GM12878 (cell line): ENCODE data around the gene GGT1. TPM values are rescaled to one million over a fixed set of nuclear protein-coding genes. Genes with fewer than 3 reads are reported as not detected.

Experiments
- ATAC-seq: fragments of 200-7000 bp; cut with Tn5 transposase; 3 replicates; pipeline ENCODE4 v1.9.1; 2020; ENCODE audit warnings: mild to moderate bottlenecking, moderate library complexity
- BruUV-seq: library from RNA; stranded (reverse); fragments of 400-500 nt; replicated peaks from 2 replicates; lab custom pipeline; 2021; lab: Mats Ljungman, UMichigan
- CTCF ChIA-PET: fragments of 300-600 bp; sonication (Branson Sonifier 250); formaldehyde crosslinking; extraction: SDS; loops from one replicate; lab custom pipeline; 2021; ENCODE audit warnings: inconsistent platforms; lab: Yijun Ruan, JAX
- POLR2A ChIA-PET: fragments of 350-600 bp; formaldehyde crosslinking; extraction: SDS; loops from one replicate; lab custom pipeline; 2021; ENCODE audit warnings: inconsistent platforms; lab: Charles Lee
- RAD21 ChIA-PET: fragments of 300-600 bp; sonication (Branson Sonifier 250); formaldehyde crosslinking; loops from one replicate; lab custom pipeline; 2023; ENCODE audit warnings: antibody characterized with exemption; ENCODE audit not compliant: unreplicated experiment; lab: Charles Lee
- SMC1A ChIA-PET: fragments of 300-600 bp; sonication (Branson Sonifier 250); formaldehyde crosslinking; loops from one replicate; lab custom pipeline; 2023; ENCODE audit not compliant: unreplicated experiment, uncharacterized antibody; lab: Charles Lee
- DNase-seq: peaks from one replicate; pipeline ENCODE4 v3.0.0-alpha.2; 2011; ENCODE audit warnings: low read depth, low spot score
- FAIRE-seq: peaks from 3 replicates; lab custom pipeline; 2011; peaks lifted over from hg19 to GRCh38; lab: Jason Lieb, UNC
- H2AFZ ChIP-seq: 2 replicates; pipeline ENCODE4 v1.6.0; 2011; ENCODE audit warnings: low read depth, low read length, control low read depth; ENCODE audit not compliant: control insufficient read depth
- H3K27ac ChIP-seq: 2 replicates; pipeline ENCODE4 v1.5.1; 2011; ENCODE audit warnings: control low read depth; ENCODE audit not compliant: control insufficient read depth, insufficient read depth
- H3K27me3 ChIP-seq, 2 experiments: replicated peaks in 1 of 2; 2 replicates each; pipeline versions ENCODE4 v1.6.0 to v1.6.1; 2011; ENCODE audit warnings: low read length in 1 of 2; ENCODE audit not compliant: control insufficient read depth in 2 of 2, insufficient read depth in 2 of 2
- H3K36me3 ChIP-seq, 2 experiments: 2 replicates each; pipeline ENCODE4 v1.5.1; 2011; ENCODE audit warnings: low read length in 1 of 2; ENCODE audit not compliant: control insufficient read depth in 2 of 2, insufficient read depth in 2 of 2
- H3K4me1 ChIP-seq: 2 replicates; pipeline ENCODE4 v1.6.1; 2011; ENCODE audit warnings: mild to moderate bottlenecking, low read length, moderate library complexity, mixed read lengths; ENCODE audit not compliant: control insufficient read depth, insufficient read depth
- H3K4me2 ChIP-seq: 2 replicates; pipeline ENCODE4 v1.6.0; 2011; ENCODE audit warnings: control low read depth; ENCODE audit not compliant: control insufficient read depth, insufficient read depth
- H3K4me3 ChIP-seq: fragments of 200-600 bp; sonication (generic); 2 replicates; pipeline ENCODE4 v1.5.1; 2016
- H3K79me2 ChIP-seq: 2 replicates; pipeline ENCODE4 v1.6.0; 2011; ENCODE audit warnings: low read length; ENCODE audit not compliant: control insufficient read depth, insufficient read depth
- H3K9ac ChIP-seq: 2 replicates; pipeline ENCODE4 v1.8.0; 2011; ENCODE audit warnings: low read length, control low read depth, mixed read lengths; ENCODE audit not compliant: control insufficient read depth, insufficient read depth
- H3K9me3 ChIP-seq: replicated peaks from 3 replicates; pipeline ENCODE4 v1.5.1; 2011; ENCODE audit warnings: mild to moderate bottlenecking, low read length; ENCODE audit not compliant: control insufficient read depth, insufficient read depth
- H4K20me1 ChIP-seq: 2 replicates; pipeline ENCODE4 v1.6.0; 2011; ENCODE audit not compliant: control insufficient read depth, insufficient read depth
- CHD4 ChIP-seq: fragments of 200-600 bp; sonication (generic); IDR thresholded peaks from 2 replicates; pipeline ENCODE4 v1.6.1; 2016; ENCODE audit warnings: mild to moderate bottlenecking
- E2F8 ChIP-seq: fragments of 450-650 bp; IDR thresholded peaks from 2 replicates; pipeline ENCODE4 v1.6.1; 2018; ENCODE audit warnings: mild to moderate bottlenecking, low read depth, moderate library complexity; ENCODE audit not compliant: partially characterized antibody
- EED ChIP-seq: sonication (generic); IDR thresholded peaks from 2 replicates; pipeline ENCODE4 v1.6.1; 2016; ENCODE audit warnings: antibody characterized with exemption, low read depth
- HDAC2 ChIP-seq: fragments of 200-600 bp; sonication (generic); IDR thresholded peaks from 2 replicates; pipeline ENCODE4 v1.6.1; 2017
- HDAC6 ChIP-seq: fragments of 200-600 bp; sonication (generic); IDR thresholded peaks from one replicate; pipeline ENCODE4 v1.8.0; 2017; ENCODE audit warnings: antibody characterized with exemption; ENCODE audit not compliant: unreplicated experiment
- IKZF1 ChIP-seq: fragments of 450-650 bp; conservative IDR thresholded peaks from 2 replicates; pipeline ENCODE4 v1.6.1; 2017; ENCODE audit warnings: antibody characterized with exemption, mild to moderate bottlenecking
- MTA3 ChIP-seq: IDR thresholded peaks from 2 replicates; pipeline ENCODE4 v1.6.1; 2012; ENCODE audit warnings: low read length, inconsistent platforms, borderline replicate concordance
- PRDM15 ChIP-seq: fragments of 450-650 bp; formaldehyde crosslinking; IDR thresholded peaks from 2 replicates; pipeline ENCODE4 v1.4.0; 2020; ENCODE audit warnings: mild to moderate bottlenecking, moderate library complexity
- RUNX3 ChIP-seq: IDR thresholded peaks from 2 replicates; pipeline ENCODE4 v1.6.1; 2012; ENCODE audit warnings: low read length, inconsistent platforms
- SMC3 ChIP-seq: IDR thresholded peaks from 2 replicates; pipeline ENCODE4 v1.6.1; 2011; ENCODE audit warnings: low read length, improper control_type of control experiment, borderline replicate concordance
- ZZZ3 ChIP-seq: IDR thresholded peaks from 2 replicates; pipeline ENCODE4 v1.6.1; 2011; ENCODE audit warnings: low read depth; ENCODE audit not compliant: control insufficient read depth, insufficient read length
- WGBS: methylation state at CpG from one replicate; pipeline ENCODE4 v1.1.6; 2016; ENCODE audit warnings: low lambda C conversion rate; ENCODE audit not compliant: insufficient replicate concordance, insufficient coverage; ENCODE audit errors: missing lambda C conversion rate; 5-methylcytosine and 5-hydroxymethylcytosine counted together
- in situ Hi-C: fragments of 300-500 bp; cut with MboI; formaldehyde crosslinking; loops from 9 replicates; pipeline ENCODE4 v1.14.3; 2018; ENCODE audit warnings: mixed read lengths
- intact Hi-C: fragments of 100-400 bp; cut with micrococcal nuclease; formaldehyde crosslinking; loops from one replicate; pipeline ENCODE4 v1.14.2; 2022; ENCODE audit not compliant: unreplicated experiment
- polyA plus RNA-seq, 11 experiments: library from polyadenylated mRNA; depleted of rRNA in 4 of 11; unstranded in 6 of 11; stranded (reverse) in 5 of 11; fragments of >200 nt; fragmentation: Nextera tagmentation in 4 of 11; fragmentation: Illumina TruSeq in 1 of 11; extraction: Ambion mirVana in 4 of 11; extraction: Trizol in 1 of 11; gene quantifications; 1 replicate in 1 of 11; 2 replicates in 10 of 11; pipeline versions ENCODE4 v1.2.1 to v1.2.3, GENCODE V29; 2011 to 2016; ENCODE audit warnings: inconsistent platforms in 2 of 11, missing spikeins in 2 of 11, low read depth in 1 of 11
- total RNA-seq, 4 experiments: library from RNA; depleted of rRNA in 3 of 4; stranded (reverse); fragments of >200 nt in 3 of 4; fragmentation: Illumina TruSeq in 1 of 4; extraction: Trizol in 1 of 4; gene quantifications; 2 replicates each; pipeline versions ENCODE4 v1.2.1 to v1.2.3, GENCODE V29; 2013 to 2021
- TF ChIP-seq, protein P1 (sequence below): IDR thresholded peaks from 2 replicates; pipeline ENCODE4 v1.6.1; 2011; ENCODE audit warnings: low read depth, low read length, improper control_type of control experiment, borderline replicate concordance
- TF ChIP-seq, protein P2 (sequence below): fragments of 450-650 bp; IDR thresholded peaks from 2 replicates; pipeline ENCODE4 v1.6.1; 2017; ENCODE audit warnings: mild to moderate bottlenecking

The GGT1 gene
- total and polyA plus RNA-seq, 10 of the 15 experiments (the other 5 are each of a cell fraction or from before 2014, with no cell fraction given) = 0.47 to 26.6 (median 9.1) TPM

DNA sequence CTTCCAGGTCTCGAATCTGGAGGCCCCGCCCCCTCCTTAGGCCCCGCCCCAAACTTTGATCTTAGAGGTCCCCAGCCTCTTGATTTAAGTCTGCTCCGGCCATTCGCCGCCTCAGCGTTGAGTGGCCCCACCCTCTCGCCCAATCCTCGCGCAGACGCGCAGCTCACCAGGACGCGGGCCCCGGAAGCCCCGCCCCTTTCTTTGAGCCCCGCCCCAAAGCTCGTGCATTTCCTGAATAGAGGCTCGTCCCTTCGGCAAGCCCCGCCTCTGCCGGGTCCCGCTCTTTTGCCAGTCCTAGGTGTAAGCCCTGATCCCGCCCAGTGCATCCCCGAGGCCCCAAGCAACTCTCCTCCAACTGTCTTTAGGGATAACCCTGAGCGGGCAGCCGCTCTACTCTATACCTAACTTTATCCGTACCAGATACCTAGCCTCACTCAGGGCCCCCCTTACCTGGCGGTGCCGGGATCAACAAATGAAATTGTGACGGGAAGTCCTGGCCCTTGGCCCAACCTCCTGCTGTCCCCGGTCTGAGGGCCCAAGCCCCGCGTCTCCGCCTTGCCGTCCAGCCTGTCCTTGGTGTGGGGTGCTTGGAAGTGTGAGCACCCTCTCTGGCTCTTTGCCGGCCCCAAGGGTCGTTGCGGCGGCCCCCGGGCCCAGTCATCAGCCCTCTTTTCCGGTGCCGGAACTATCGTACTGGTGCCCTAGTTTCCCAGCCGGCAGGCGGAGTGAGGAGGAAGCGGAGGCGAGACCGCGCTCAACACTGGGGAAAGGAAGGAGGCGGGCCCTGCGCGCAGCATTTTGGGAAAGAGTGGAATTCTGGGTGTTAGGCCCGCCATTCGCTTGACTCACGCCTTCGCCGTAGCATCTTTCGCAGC lies 47.6 kb upstream of the GGT1 start, which contains the start of gene SNRPD3:
Gene SNRPD3 (plus strand): TSS at position 835 of the 875 bp plus-strand sequence. CDS start 1,676 bp downstream, outside the sequence.
- peak within 1 kb of the TSS; percentile 99 for H3K4me3 ChIP-seq
- SMC1A ChIA-PET = interaction anchor here (1.1 to 1.9 kb wide), 2 partner anchors 9 to 46 kb away, joined by 4 to 7 read pairs; no protein-coding TSS in a partner anchor
- CTCF ChIA-PET = interaction anchor here (0.5 to 0.7 kb wide), 3 partner anchors 13 to 143 kb away, joined by 3 to 4 read pairs (median 3); no protein-coding TSS in a partner anchor
- H3K79me2 ChIP-seq = peaks cover 81% of the 10 kb centered on the region
- in situ Hi-C loops (no loop called here), intact Hi-C loops (loop anchor here (1.0 kb wide), 1 partner anchor 121 kb away; no protein-coding TSS in a partner anchor)
- H2AFZ ChIP-seq = peak within 1 kb of the TSS; percentile 93
- peak within 1 kb of the TSS; percentile 94 for H3K4me2 ChIP-seq
- ATAC-seq (peak; percentile 85), DNase-seq (peak; percentile 92), FAIRE-seq (peak; percentile 83)
- H3K9ac ChIP-seq = peak within 1 kb of the TSS; percentile 99
- peak within 1 kb of the TSS; percentile 99 for H3K27ac ChIP-seq
- RAD21 ChIA-PET = interaction anchor here (0.6 to 2.1 kb wide), 8 partner anchors 12 to 1411 kb away, joined by 3 to 7 read pairs (median 3); partner anchors contain the start of gene ADORA2A
- peaks cover 6 to 8% of the 10 kb centered on the region in 2 experiments for H3K36me3 ChIP-seq
- BruUV-seq = no TSS peak
- POLR2A ChIA-PET = interaction anchor here (0.5 to 2.5 kb wide), 10 partner anchors 11 to 1972 kb away, joined by 3 to 42 read pairs (median 4); partner anchors contain the start of gene ADORA2A
- H3K27me3 ChIP-seq = no peaks in the 10 kb centered on the region
- H4K20me1 ChIP-seq = no peaks in the 10 kb centered on the region; the same call in 1 of the 2 replicates
- WGBS = 1% methylated on average over 47 of the region's 59 CpGs
- no peaks in the 10 kb centered on the region for H3K9me3 ChIP-seq
- peaks cover 14% of the 10 kb centered on the region for H3K4me1 ChIP-seq
- TF ChIP-seq IKZF1 (peak; percentile 97), HDAC6 (no peak), E2F8 (peak; percentile 96), PRDM15 (CRISPR knock-in tag) (no peak), CHD4 (no peak), SMC3 (no peak), HDAC2 (peak; percentile 89; the same call in 1 of the 2 replicates), MTA3 (no peak), ZZZ3 (no peak), EED (peak; percentile 76), RUNX3 (peak; percentile 71)
- TF ChIP-seq, protein P1, sequence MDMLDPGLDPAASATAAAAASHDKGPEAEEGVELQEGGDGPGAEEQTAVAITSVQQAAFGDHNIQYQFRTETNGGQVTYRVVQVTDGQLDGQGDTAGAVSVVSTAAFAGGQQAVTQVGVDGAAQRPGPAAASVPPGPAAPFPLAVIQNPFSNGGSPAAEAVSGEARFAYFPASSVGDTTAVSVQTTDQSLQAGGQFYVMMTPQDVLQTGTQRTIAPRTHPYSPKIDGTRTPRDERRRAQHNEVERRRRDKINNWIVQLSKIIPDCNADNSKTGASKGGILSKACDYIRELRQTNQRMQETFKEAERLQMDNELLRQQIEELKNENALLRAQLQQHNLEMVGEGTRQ = no peak
- TF ChIP-seq, protein P2, sequence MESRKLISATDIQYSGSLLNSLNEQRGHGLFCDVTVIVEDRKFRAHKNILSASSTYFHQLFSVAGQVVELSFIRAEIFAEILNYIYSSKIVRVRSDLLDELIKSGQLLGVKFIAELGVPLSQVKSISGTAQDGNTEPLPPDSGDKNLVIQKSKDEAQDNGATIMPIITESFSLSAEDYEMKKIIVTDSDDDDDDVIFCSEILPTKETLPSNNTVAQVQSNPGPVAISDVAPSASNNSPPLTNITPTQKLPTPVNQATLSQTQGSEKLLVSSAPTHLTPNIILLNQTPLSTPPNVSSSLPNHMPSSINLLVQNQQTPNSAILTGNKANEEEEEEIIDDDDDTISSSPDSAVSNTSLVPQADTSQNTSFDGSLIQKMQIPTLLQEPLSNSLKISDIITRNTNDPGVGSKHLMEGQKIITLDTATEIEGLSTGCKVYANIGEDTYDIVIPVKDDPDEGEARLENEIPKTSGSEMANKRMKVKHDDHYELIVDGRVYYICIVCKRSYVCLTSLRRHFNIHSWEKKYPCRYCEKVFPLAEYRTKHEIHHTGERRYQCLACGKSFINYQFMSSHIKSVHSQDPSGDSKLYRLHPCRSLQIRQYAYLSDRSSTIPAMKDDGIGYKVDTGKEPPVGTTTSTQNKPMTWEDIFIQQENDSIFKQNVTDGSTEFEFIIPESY = no peak
